Stimulated activated CD8-positive, alpha-beta memory T cell treated with anti-CD3 and anti-CD28 coated beads, Interleukin-7, amount 100 ng/mL, for 1 hour (primary cell): ENCODE measurements around the gene NCKAP5.

Experiments
- DNase-seq, 2 donors: peaks; one replicate each; pipeline ENCODE4 v3.0.0-alpha.2; 2020; ENCODE audit warnings: low read depth in 2 of 2

NCKAP5 gene

DNA sequence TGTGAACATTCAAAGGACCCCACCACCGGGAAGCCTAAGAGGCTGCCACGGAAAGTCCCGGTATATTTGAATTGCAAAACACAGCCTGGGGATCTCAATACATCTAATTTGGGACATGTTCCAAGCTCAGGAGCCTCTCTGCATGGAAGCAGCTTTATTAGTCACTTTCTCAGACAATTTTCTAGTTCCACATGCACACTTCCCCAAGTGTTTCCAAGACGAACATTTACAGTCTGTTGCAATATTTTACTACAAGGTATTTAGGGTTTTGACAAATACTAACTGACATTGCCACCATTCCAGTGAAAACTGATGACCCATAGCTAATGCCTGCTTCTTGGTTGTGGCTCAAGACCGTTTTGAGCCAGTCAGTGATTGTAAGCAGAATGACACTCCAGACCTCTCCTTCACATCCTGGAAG, 145.3 kb downstream of the NCKAP5 start:
- no peak for DNase-seq

DNA sequence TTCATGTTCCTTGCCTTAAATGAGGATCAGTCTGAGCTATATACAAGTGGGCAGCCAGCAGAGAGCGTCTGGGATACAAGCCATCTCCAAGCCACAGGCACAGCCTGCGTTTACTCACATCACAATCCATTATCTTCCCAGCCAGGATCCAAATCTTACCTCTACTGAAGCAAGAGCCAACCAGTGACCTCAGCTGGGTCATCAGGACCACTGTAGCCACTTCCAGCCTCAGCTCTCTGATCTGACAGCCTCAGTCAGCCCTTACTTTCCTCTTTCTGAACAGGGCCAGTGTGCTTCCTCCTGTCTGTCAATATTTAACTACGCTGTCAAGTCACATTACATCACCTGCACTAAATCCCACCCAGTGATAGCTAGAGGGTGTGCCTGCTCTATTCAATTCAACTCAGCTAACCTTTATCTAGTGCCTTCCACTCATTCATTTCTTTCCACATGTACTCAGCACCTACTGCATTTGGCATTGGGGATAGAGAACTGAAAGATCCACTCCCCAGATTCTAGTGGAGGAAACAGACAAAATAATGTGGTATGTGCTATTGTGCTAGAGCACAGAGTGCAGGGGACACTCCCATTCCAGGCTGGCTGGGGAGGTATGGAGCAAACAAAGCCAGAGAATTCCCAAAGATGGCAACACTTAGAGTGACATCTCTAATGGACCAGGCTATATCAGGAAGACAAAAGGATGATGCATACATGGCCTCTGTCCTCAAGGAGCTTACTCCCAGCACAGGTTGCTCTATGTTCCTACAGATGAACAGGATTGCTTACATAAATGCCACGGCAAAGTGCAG, 146.5 kb downstream of the NCKAP5 start:
- DNase-seq = no peak

GRCh38 chr2:133420788-133421187, 147.5 kb downstream of the NCKAP5 start:
- DNase-seq = no peak

- DNase-seq = no peak
Observed at GRCh38 chr2:133418671-133419070, 149.6 kb downstream of the NCKAP5 start.

DNA sequence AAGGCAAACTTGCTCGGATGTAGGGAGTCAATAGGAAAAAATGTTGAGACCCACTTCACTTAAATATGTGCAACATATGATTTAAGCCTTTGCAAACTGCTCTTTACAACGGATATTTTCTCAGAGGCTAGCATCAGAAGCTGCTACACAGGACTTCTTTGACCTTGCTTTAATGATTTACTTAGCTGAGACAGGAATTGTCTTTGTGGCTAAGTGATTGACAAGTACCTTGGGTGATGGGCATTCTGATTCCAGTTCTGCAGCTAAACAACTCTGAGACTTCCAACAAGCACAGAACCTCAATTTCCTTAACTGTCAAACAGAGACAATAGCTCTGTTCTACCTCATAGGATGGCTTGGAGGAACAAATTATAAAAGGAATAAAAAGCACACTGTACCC, 150.2 kb downstream of the NCKAP5 start:
- DNase-seq = no peak

DNA sequence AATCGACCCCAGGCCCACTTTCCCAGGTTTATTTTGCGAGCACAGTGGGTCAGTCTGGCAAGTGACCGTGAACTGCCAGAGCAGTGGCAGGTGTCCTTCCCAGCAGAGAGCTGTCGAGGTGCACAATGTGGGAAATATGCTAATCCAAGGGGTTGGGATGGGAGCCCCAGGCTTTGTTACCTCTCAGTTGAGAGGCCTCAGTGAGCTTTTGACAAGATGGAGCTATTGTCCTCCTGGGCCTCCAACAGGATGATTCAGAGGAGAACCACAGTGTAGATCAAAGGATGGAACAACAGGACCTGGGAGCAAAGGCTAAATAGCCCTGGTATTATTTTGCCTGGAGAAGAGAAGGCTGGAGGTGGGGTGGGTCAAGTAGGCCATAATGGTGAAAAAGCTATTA, 150.8 kb downstream of the NCKAP5 start:
- DNase-seq = no peak

DNA sequence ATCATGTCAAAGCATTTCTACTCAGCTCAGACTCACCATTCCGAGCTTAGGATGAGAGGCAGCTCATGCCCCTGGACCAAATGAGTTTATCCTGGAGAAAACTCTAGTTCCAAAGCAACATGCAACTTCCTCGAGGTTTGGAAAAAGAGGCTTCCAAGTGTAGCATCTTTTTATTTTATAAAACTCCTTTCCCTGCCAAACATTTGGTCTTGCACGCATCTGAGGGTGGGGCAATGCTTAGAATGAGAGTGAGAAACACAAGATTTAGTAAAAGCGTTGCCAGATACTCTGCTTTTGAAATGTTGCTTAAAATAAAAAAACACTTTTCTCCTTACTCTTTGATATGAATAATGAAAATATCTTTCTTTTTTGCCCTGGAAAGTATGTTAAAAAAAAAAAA, 151.5 kb downstream of the NCKAP5 start:
- DNase-seq = no peak

GRCh38 chr2:133416146-133416545, 152.1 kb downstream of the NCKAP5 start:
- DNase-seq = no peak

DNA sequence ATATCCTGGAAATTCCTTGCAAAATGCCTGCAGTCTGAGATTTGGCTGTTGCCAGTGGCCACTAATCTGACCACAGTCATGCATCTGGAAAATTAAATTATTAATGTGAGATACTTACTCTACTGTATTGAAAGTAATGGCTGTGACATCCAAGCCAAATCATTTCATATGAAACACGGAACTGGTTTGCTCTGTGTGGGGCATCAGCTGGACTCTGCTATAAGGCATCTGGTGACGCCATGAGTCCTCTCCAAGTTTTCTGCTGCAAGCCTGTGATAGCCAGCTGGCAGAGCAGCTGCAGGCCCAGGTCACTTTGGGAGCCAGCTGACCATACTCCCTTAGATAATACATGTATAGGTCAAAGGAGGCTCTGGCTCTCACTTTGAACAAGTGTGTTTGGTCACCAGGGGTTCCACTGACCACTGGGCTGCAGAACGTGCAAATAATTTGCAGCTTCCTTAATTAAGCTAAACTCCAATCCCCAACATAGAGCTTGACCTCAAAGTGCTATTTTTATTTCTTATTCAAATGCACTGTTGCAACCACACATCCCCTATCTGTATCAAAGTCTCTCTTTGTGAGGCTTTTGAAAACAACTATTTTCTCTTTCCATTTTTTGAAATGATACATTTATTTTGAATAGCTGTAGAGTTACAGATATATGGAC, 152.9 kb downstream of the NCKAP5 start:
- DNase-seq = no peak

- DNase-seq = no peak
Observed at GRCh38 chr2:133414486-133415209, 153.6 kb downstream of the NCKAP5 start.

- DNase-seq = no peak
Observed at GRCh38 chr2:133413863-133414262, 154.4 kb downstream of the NCKAP5 start.

- DNase-seq = no peak
Observed at GRCh38 chr2:133412694-133413093, 155.6 kb downstream of the NCKAP5 start.

DNA sequence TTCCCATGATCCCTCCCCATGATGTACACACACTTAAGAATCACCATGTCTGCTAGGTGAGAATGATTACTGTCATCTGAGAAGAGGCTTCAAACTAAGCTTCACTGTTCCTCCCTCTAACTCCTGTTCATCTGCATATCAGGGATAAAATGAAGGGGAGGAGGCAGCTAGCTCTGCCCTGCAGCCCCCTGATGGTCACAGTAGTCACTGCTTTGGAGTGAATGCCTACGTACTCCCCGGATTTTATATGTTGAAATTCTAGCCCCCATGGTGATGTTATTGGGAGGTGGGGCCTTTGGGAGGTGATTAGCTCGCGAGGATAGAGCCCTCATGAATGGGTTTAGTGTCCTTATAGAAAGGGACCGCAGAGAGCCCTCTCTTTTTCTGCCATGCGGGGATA, 156.4 kb downstream of the NCKAP5 start:
- no peak for DNase-seq

GRCh38 chr2:133411101-133411500, 157.2 kb downstream of the NCKAP5 start:
- DNase-seq = no peak

GRCh38 chr2:133409581-133410285, 158.5 kb downstream of the NCKAP5 start:
- DNase-seq = no peak

DNA sequence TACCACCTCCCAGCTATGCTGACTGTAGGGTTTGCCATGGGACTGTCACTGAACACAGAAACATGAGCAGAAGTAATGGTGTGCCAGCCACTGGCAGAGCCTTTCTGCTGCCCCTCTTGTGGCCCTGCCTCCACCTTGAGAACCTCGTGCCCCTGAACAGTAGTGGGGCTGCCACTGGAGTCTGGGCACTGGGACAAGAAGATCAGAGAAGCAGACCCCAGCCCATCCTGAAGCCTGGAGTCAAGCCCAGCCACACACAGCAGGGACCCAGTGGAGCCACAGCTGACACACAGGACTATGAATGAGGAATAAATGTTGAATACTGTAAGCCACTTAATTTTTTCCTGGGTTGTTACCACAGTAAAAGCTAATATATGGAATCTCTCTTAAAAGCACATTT, 159.6 kb downstream of the NCKAP5 start:
- DNase-seq = no peak

GRCh38 chr2:133407341-133407740, 160.9 kb downstream of the NCKAP5 start:
- DNase-seq = no peak

DNA sequence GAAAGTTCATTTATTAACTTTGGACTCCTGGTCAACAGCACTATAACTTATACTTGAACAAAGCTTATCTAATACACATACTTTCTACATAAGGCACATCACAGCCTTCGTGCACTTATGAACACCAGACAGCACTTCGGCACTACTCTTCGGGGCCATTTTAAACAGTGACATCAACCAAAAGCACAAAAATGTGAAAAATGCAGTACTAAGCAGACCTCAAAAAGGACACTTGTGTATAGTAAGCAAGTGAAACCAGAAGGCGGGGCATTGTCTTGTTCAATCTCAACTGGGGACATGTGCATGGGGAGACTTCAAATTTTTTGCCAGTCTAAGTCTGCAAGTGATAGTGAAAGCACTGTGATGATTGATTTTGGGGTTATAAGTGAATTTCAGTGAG, 163.0 kb downstream of the NCKAP5 start:
- no peak for DNase-seq

DNA sequence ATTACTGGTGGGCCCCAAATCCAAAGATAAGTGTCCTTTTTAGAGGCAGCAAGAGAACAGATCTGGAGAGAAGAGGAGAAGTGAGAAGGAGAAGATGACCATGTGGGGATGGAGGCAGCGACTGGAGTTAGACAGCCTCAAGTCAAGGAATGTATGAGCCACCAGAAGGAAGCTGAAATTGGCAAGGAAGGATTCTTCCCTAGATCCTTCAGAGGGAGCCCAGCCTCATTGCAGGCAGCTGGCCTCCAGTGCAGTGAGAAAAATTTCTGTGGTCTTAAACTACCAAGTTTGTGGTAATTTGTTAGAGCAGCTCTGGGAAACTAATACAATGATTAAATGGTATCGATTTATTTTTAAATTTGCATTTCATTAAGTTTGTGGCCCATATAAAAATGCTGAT, 167.9 kb downstream of the NCKAP5 start:
- no peak for DNase-seq

- no peak for DNase-seq
Observed at GRCh38 chr2:133393895-133394294, 174.4 kb downstream of the NCKAP5 start.

DNA sequence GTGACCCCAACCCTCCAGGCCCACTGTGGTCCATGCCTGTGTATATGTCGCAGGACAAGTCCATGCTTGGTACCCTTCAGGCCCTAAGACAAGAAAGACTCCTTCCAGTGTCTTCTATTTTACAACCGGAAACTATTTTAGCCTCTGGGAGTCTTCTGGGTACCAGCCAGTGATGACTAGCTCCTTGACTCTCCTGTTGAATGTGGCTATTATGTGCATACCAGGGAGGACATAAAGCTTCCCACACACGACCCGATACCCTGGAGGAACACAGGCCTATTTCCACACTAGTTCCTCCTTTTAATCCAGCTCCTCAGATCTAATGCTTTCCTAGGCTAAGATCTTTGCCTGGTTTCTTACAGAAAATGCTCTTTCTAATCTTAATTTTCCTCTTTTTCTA, 178.1 kb downstream of the NCKAP5 start:
- DNase-seq = no peak

- no peak for DNase-seq
Observed at GRCh38 chr2:133389569-133389968, 178.7 kb downstream of the NCKAP5 start.
